Measurements from ENCODE around the gene TNS3.

TNS3 gene

DNA sequence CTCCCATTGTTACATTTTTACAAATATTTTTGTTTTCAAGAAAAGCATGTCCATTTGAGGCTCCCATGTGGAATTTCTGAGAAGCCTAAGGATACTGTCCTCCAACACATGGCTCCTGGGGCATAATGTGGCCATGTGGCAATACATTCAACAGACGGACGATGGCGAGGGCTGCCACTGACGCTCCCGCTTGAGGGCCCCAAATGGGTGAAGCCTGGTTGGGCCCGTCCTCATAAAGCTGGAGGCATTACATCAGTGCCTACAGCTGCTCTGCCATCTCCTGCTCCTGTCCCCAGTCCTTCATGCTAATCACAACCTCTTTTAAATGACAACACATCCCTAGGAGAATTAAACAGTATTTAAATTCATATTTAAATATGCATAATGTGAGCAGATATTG lies 246.8 kb downstream of the TNS3 start:
- TF ChIP-seq, protein P1, sequence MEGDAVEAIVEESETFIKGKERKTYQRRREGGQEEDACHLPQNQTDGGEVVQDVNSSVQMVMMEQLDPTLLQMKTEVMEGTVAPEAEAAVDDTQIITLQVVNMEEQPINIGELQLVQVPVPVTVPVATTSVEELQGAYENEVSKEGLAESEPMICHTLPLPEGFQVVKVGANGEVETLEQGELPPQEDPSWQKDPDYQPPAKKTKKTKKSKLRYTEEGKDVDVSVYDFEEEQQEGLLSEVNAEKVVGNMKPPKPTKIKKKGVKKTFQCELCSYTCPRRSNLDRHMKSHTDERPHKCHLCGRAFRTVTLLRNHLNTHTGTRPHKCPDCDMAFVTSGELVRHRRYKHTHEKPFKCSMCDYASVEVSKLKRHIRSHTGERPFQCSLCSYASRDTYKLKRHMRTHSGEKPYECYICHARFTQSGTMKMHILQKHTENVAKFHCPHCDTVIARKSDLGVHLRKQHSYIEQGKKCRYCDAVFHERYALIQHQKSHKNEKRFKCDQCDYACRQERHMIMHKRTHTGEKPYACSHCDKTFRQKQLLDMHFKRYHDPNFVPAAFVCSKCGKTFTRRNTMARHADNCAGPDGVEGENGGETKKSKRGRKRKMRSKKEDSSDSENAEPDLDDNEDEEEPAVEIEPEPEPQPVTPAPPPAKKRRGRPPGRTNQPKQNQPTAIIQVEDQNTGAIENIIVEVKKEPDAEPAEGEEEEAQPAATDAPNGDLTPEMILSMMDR (IDR thresholded peaks at IDR 0.05; ENCODE audit: low read depth, low read length, missing control alignments): no peak
- DNase-seq (ENCODE audit: extremely low read depth, low read depth): no peak
- H3K4me3 ChIP-seq (replicated peaks; ENCODE audit: low read depth, low read length): no peak overlapping the region

DNA sequence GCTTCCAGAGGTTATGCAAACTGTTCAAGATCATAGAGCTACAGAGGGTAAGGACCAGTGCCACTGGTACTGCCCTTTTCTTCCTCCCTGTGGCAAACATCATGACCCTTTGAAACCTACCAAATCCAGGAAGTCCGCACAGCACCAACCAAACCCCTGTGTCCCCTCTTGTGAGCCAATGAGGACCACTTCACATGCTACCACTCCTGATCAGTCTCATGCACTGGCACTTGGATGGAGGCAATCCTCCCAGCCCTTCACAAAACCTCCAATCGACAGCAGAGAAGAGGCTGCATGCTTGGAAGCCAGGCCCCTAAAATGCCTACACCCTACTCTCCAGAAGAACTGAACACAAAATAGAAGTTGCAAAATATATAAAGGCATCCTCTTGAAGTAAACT lies 248.0 kb downstream of the TNS3 start:
- TF ChIP-seq, protein P1 (IDR thresholded peaks at IDR 0.05; ENCODE audit: low read depth, low read length, missing control alignments): no peak
- no peak for DNase-seq (ENCODE audit: extremely low read depth, low read depth)

DNA sequence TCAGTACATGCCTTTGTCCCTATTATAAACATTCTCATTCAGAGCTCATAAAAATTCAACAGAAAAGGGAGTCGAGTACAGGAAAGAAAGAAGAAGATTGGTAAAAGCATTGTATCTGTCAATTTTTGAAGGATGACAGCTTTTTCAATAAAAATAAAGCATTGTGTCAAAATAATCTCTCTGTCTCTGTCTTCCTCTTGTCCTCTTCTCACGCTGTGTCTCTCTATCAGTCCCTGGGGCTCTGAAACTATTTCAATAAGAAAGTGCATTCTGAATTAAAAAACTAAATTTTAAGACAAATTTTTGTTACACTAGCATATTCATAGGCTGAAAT lies 248.4 kb downstream of the TNS3 start:
- H3K4me3 ChIP-seq (replicated peaks; ENCODE audit: low read depth, low read length): no peak overlapping the region
- TF ChIP-seq, protein P1 (IDR thresholded peaks at IDR 0.05; ENCODE audit: low read depth, low read length, missing control alignments): no peak
- DNase-seq (ENCODE audit: extremely low read depth, low read depth): no peak

More for the DNA sequence above, 248.0 kb downstream of the TNS3 start:
- H3K4me3 ChIP-seq (replicated peaks; ENCODE audit: low read depth, low read length): no peak overlapping the region

DNA sequence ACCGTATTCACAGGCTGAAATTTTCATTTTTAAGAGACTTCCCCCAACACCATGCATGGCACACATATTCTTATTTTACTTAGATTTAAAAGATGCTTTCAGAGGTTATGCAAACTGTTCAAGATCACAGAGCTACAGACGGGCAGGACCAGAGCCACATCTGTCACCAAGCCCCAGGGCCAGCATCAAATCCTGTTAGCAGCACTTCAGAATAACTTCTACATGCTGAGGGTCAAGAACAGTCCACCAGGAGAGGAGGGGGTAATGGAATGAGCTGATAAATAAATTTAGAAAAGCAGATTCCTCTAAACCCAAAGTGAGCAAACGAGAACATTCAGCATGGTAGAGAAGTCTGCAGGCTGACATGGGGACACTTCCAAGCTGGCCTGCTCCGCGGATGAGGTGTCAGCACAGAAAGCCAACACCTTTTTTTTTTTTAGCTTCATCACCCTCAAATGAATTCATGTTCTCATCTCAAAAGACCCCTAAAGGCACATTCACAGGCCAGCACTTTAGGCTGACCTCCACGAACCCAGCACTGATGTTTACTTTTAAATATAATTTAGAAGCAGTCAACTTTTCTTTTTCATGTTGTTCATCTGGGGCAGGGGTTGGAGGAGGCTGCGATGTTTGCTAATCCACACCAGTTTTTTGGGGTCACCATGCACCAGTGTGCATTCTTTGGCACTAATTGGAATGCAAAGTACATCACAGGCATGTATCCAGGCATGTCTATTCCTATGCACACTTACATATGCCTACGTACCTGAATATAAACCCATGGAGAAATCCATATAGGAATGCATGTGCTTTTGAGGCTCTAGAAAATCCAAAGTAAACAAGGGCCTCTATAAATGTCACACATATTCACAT lies 249.0 kb downstream of the TNS3 start:
- DNase-seq (ENCODE audit: extremely low read depth, low read depth): no peak
- no peak overlapping the region for H3K4me3 ChIP-seq (replicated peaks; ENCODE audit: low read depth, low read length)

DNA sequence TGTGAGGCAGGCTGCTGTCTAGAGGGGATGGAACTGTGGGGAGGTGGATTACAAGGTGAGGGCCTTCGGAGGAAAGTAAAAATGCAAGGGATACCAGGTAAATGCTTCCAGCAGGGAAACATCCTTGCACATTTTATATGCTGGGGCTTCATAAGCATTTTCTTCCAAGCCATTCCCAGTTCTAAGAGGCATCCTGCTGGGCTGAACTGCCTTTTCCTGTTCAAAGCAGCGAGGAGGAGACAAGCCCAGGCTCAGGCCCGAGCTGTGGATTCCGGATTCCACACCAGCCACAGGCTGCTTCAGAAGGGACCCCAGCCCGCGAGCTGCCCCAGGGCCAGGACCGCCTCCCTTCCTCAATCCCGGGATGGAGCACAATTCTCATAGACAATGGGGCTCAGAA lies 249.7 kb downstream of the TNS3 start:
- no peak overlapping the region for H3K4me3 ChIP-seq (replicated peaks; ENCODE audit: low read depth, low read length)

More for the DNA sequence above, 249.0 kb downstream of the TNS3 start:
- TF ChIP-seq, protein P1 (IDR thresholded peaks at IDR 0.05; ENCODE audit: low read depth, low read length, missing control alignments): no peak

DNA sequence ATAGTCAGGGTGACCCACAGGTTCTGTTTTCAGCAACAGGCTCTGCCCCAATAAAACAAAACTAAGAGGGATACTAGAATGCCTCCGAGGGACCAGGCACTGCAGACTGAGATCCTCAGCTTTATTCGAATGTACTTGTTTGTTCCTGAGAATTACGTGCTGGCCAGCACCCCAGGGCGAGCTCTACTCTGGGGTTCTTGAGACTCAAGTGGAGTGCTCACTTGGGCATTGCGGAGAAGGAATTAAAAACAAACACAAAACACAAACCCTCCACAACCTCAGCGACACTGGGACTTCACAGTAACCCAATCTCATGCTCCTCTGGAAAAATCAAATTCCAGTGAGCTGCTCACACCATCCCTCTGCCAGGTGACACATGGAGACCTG lies 250.7 kb downstream of the TNS3 start:
- TF ChIP-seq, protein P1 (IDR thresholded peaks at IDR 0.05; ENCODE audit: low read depth, low read length, missing control alignments): no peak
- no peak for DNase-seq (ENCODE audit: extremely low read depth, low read depth)

More for the DNA sequence above, 249.7 kb downstream of the TNS3 start:
- no peak for DNase-seq (ENCODE audit: extremely low read depth, low read depth)
- TF ChIP-seq, protein P1 (IDR thresholded peaks at IDR 0.05; ENCODE audit: low read depth, low read length, missing control alignments): no peak

More for the DNA sequence above, 250.7 kb downstream of the TNS3 start:
- no peak overlapping the region for H3K4me3 ChIP-seq (replicated peaks; ENCODE audit: low read depth, low read length)

Measured in HFF-Myc (cell line).